WTC11 (cell line): Measurements from ENCODE around the gene RXFP3. TPM values are rescaled to one million over a fixed set of nuclear protein-coding genes. Genes with fewer than 3 reads are reported as not detected.

Source experiments
- ATAC-seq: fragments of 200-7000 bp; cut with Tn5 transposase; 2 replicates; pipeline ENCODE4 v1.10.0; 2021; ENCODE audit warnings: mild to moderate bottlenecking, moderate library complexity
- CTCF ChIA-PET: fragments of 300-600 bp; sonication (Branson Sonifier 250); formaldehyde crosslinking; loops from one replicate; lab custom pipeline; 2021; ENCODE audit warnings: antibody characterized with exemption; lab: Charles Lee
- POLR2A ChIA-PET: fragments of 350-600 bp; sonication (Branson Sonifier 250); formaldehyde crosslinking; loops from one replicate; lab custom pipeline; 2021; ENCODE audit warnings: antibody characterized with exemption; lab: Charles Lee
- DNase-seq: peaks from one replicate; pipeline ENCODE4 v3.0.0; 2021; ENCODE audit warnings: low spot score
- H3K27ac Mint-ChIP-seq: 2 replicates; pipeline ENCODE4 v1.8.0; 2021; ENCODE audit warnings: mixed read lengths
- H3K27me3 Mint-ChIP-seq: 2 replicates; pipeline ENCODE4 v1.8.0; 2021; ENCODE audit warnings: low read depth, mild to moderate bottlenecking, moderate library complexity, mixed read lengths
- H3K36me3 Mint-ChIP-seq: 2 replicates; pipeline ENCODE4 v1.8.0; 2021; ENCODE audit warnings: mixed read lengths
- H3K4me1 Mint-ChIP-seq: 2 replicates; pipeline ENCODE4 v1.8.0; 2022; ENCODE audit warnings: mixed read lengths
- H3K4me3 Mint-ChIP-seq: 2 replicates; pipeline ENCODE4 v1.8.0; 2021; ENCODE audit warnings: mild to moderate bottlenecking, moderate library complexity, mixed read lengths
- H3K9me3 Mint-ChIP-seq: 2 replicates; pipeline ENCODE4 v1.8.0; 2021; ENCODE audit warnings: mixed read lengths
- ARID4B ChIP-seq: sonication (generic); formaldehyde crosslinking; IDR thresholded peaks from 2 replicates; pipeline ENCODE4 v1.8.0; 2023; ENCODE audit warnings: missing genetic modification reagents, mild to moderate bottlenecking, borderline replicate concordance
- ATF2 ChIP-seq: sonication (generic); formaldehyde crosslinking; IDR thresholded peaks from 2 replicates; pipeline ENCODE4 v1.8.1; 2022; ENCODE audit warnings: low read depth, missing genetic modification reagents, borderline replicate concordance
- CREM ChIP-seq: sonication (generic); formaldehyde crosslinking; IDR thresholded peaks from 2 replicates; pipeline ENCODE4 v1.8.1; 2022; ENCODE audit warnings: mild to moderate bottlenecking, missing genetic modification reagents, moderate library complexity
- E2F5 ChIP-seq: sonication (generic); formaldehyde crosslinking; IDR thresholded peaks from 2 replicates; pipeline ENCODE4 v1.8.1; 2022; ENCODE audit warnings: mild to moderate bottlenecking, moderate library complexity, missing genetic modification reagents
- ESRRA ChIP-seq: sonication (generic); formaldehyde crosslinking; IDR thresholded peaks from 2 replicates; pipeline ENCODE4 v1.8.1; 2022; ENCODE audit warnings: mild to moderate bottlenecking, missing genetic modification reagents, borderline replicate concordance
- FOXP4 ChIP-seq: sonication (generic); formaldehyde crosslinking; IDR thresholded peaks from 2 replicates; pipeline ENCODE4 v1.8.0; 2022; ENCODE audit warnings: mild to moderate bottlenecking, missing genetic modification reagents
- GABPB1 ChIP-seq: sonication (generic); formaldehyde crosslinking; IDR thresholded peaks from 2 replicates; pipeline ENCODE4 v1.8.1; 2023; ENCODE audit warnings: mild to moderate bottlenecking, missing genetic modification reagents
- HMGXB4 ChIP-seq: sonication (generic); formaldehyde crosslinking; IDR thresholded peaks from 2 replicates; pipeline ENCODE4 v1.8.1; 2023; ENCODE audit warnings: mild to moderate bottlenecking, moderate library complexity, missing genetic modification reagents
- IRF1 ChIP-seq: sonication (generic); formaldehyde crosslinking; IDR thresholded peaks from 2 replicates; pipeline ENCODE4 v1.8.0; 2023; ENCODE audit warnings: missing genetic modification reagents
- NFYB ChIP-seq: sonication (generic); formaldehyde crosslinking; conservative IDR thresholded peaks from 2 replicates; pipeline ENCODE4 v1.8.0; 2022; ENCODE audit warnings: low read depth, missing genetic modification reagents
- OVOL2 ChIP-seq: fragments of 250-450 bp; sonication (Bioruptor Pico); IDR thresholded peaks from 2 replicates; pipeline ENCODE4 v1.9.0; 2021; ENCODE audit warnings: mild to moderate bottlenecking, borderline replicate concordance
- SMAD4 ChIP-seq: sonication (generic); formaldehyde crosslinking; IDR thresholded peaks from 2 replicates; pipeline ENCODE4 v1.8.0; 2022; ENCODE audit warnings: mild to moderate bottlenecking, missing genetic modification reagents
- SOX15 ChIP-seq: fragments of 250-450 bp; sonication (Bioruptor Pico); IDR thresholded peaks from 2 replicates; pipeline ENCODE4 v1.9.0; 2021; ENCODE audit warnings: mild to moderate bottlenecking
- SP1 ChIP-seq: sonication (generic); formaldehyde crosslinking; conservative IDR thresholded peaks from 2 replicates; pipeline ENCODE4 v1.8.1; 2022; ENCODE audit warnings: missing genetic modification reagents
- ZMAT4 ChIP-seq: fragments of 250-450 bp; sonication (Bioruptor Pico); IDR thresholded peaks from 2 replicates; pipeline ENCODE4 v1.9.0; 2021; ENCODE audit warnings: mild to moderate bottlenecking
- ZNF121 ChIP-seq: sonication (generic); formaldehyde crosslinking; IDR thresholded peaks from 2 replicates; pipeline ENCODE4 v1.8.0; 2023; ENCODE audit warnings: missing genetic modification reagents
- ZNF396 ChIP-seq: fragments of 250-450 bp; sonication (Bioruptor Pico); IDR thresholded peaks from 2 replicates; pipeline ENCODE4 v1.8.0; 2021; ENCODE audit warnings: mild to moderate bottlenecking, moderate library complexity, borderline replicate concordance
- ZNF425 ChIP-seq: fragments of 250-450 bp; sonication (Bioruptor Pico); conservative IDR thresholded peaks from 2 replicates; pipeline ENCODE4 v1.9.0; 2021; ENCODE audit warnings: mild to moderate bottlenecking
- total RNA-seq: library from RNA; stranded (reverse); gene quantifications from 3 replicates; pipeline ENCODE4 v1.2.3, GENCODE V29; 2021

Gene RXFP3
- total RNA-seq, 1 experiment from 2014 or later: 0.22 TPM

GRCh38 chr5:33975852-33976251, 39.7 kb downstream of the RXFP3 start:
- peaks cover 63% of the 10 kb centered on the region for H3K4me1 Mint-ChIP-seq
- POLR2A ChIA-PET: no interaction called here
- peaks cover 3% of the 10 kb centered on the region; the same call in 1 of the 2 replicates for H3K9me3 Mint-ChIP-seq
- H3K36me3 Mint-ChIP-seq: no peaks in the 10 kb centered on the region
- CTCF ChIA-PET: no interaction called here
- H3K4me3 Mint-ChIP-seq: no peak overlapping the region
- DNase-seq: no peak
- TF ChIP-seq ZNF396 (no peak), OVOL2 (no peak), ATF2 (CRISPR knock-in tag) (no peak), ZMAT4 (no peak), NFYB (CRISPR knock-in tag) (no peak), FOXP4 (CRISPR knock-in tag) (no peak), GABPB1 (CRISPR knock-in tag) (no peak), ESRRA (CRISPR knock-in tag) (no peak), E2F5 (CRISPR knock-in tag) (no peak), SOX15 (CRISPR knock-in tag) (no peak), ARID4B (CRISPR knock-in tag) (no peak)
- TF ChIP-seq, all 79 proteins: peak for 0
- Mint-ChIP-seq H3K27me3 (no peaks in the 10 kb centered on the region), H3K27ac (no peak overlapping the region)
- ATAC-seq: no peak

GRCh38 chr5:33976307-33976706, 40.1 kb downstream of the RXFP3 start:
- CTCF ChIA-PET: no interaction called here
- Mint-ChIP-seq H3K27ac (no peak overlapping the region), H3K4me1 (peaks cover 64% of the 10 kb centered on the region), H3K36me3 (no peaks in the 10 kb centered on the region), H3K4me3 (no peak overlapping the region)
- ATAC-seq (no peak), DNase-seq (no peak)
- no peak for TF ChIP-seq CREM
- TF ChIP-seq SP1 (CRISPR knock-in tag): no peak
- TF ChIP-seq, all 79 proteins: peak for 0
- POLR2A ChIA-PET: no interaction called here
- H3K27me3 Mint-ChIP-seq: no peaks in the 10 kb centered on the region
- peaks cover 3% of the 10 kb centered on the region; the same call in 1 of the 2 replicates for H3K9me3 Mint-ChIP-seq

GRCh38 chr5:33978306-33978705, 42.1 kb downstream of the RXFP3 start:
- CTCF ChIA-PET: interaction anchor here (1.0 to 2.2 kb wide), 3 partner anchors 8 to 19 kb away, joined by 4 to 10 read pairs (median 5); no protein-coding TSS in a partner anchor
- Mint-ChIP-seq H3K27me3 (no peaks in the 10 kb centered on the region), H3K9me3 (peaks cover 3% of the 10 kb centered on the region; the same call in 1 of the 2 replicates), H3K4me3 (no peak overlapping the region; the same call in 1 of the 2 replicates), H3K4me1 (peaks cover 64% of the 10 kb centered on the region), H3K36me3 (no peaks in the 10 kb centered on the region), H3K27ac (peak overlapping the region; percentile 91)
- DNase-seq: no peak
- ATAC-seq: peak; percentile 75
- POLR2A ChIA-PET: no interaction called here
- no peak for TF ChIP-seq ZNF121 (CRISPR knock-in tag)
- no peak for TF ChIP-seq HMGXB4
- TF ChIP-seq SMAD4 (CRISPR knock-in tag): no peak
- no peak for TF ChIP-seq IRF1
- no peak for TF ChIP-seq ZNF425 (CRISPR knock-in tag)
